GM23338 (cell line): ENCODE data around the gene NUTF2. TPM values are rescaled to one million over a fixed set of nuclear protein-coding genes. Genes with fewer than 3 reads are reported as not detected.
A peak's percentile ranks its signal among the peaks of the same experiment; 100 is the strongest.

Experiments used
- ATAC-seq: fragments of 200-7000 bp; cut with Tn5 transposase; 3 replicates; pipeline ENCODE4 v1.9.1; 2020
- DNase-seq: peaks from one replicate; pipeline ENCODE4 v3.0.0-alpha.2; 2015; ENCODE audit warnings: low spot score
- H2AFZ ChIP-seq: fragments of 200-600 bp; sonication (generic); 2 replicates; pipeline ENCODE4 v1.8.0; 2016; ENCODE audit warnings: antibody characterized with exemption, mild to moderate bottlenecking, moderate library complexity
- H3F3A ChIP-seq: fragments of 200-600 bp; sonication (generic); replicated peaks from 2 replicates; pipeline ENCODE4 v1.8.0; 2017; ENCODE audit warnings: antibody characterized with exemption, mixed run types, low read depth
- H3K27ac ChIP-seq: fragments of 200-600 bp; sonication (generic); 2 replicates; pipeline ENCODE4 v1.6.1; 2016; ENCODE audit warnings: low read depth
- H3K27me3 ChIP-seq: fragments of 200-600 bp; sonication (generic); 2 replicates; pipeline ENCODE4 v1.8.0; 2016; ENCODE audit warnings: mild to moderate bottlenecking, mixed run types, moderate library complexity; ENCODE audit not compliant: insufficient read depth
- H3K36me3 ChIP-seq: fragments of 200-600 bp; sonication (generic); 2 replicates; pipeline ENCODE4 v1.8.0; 2016; ENCODE audit warnings: mild to moderate bottlenecking; ENCODE audit not compliant: insufficient read depth
- H3K4me1 ChIP-seq: fragments of 200-600 bp; sonication (generic); 2 replicates; pipeline ENCODE4 v1.8.0; 2016; ENCODE audit warnings: mild to moderate bottlenecking, moderate library complexity; ENCODE audit not compliant: insufficient read depth
- H3K4me2 ChIP-seq: fragments of 200-600 bp; sonication (generic); 2 replicates; pipeline ENCODE4 v1.7.1; 2017; ENCODE audit warnings: mixed run types
- H3K4me3 ChIP-seq: fragments of 200-600 bp; sonication (generic); 2 replicates; pipeline ENCODE4 v1.6.1; 2016; ENCODE audit warnings: mixed run types
- H3K79me2 ChIP-seq: fragments of 200-600 bp; sonication (generic); replicated peaks from 2 replicates; pipeline ENCODE4 v1.8.0; 2017; ENCODE audit warnings: mild to moderate bottlenecking; ENCODE audit not compliant: insufficient read depth
- H3K9me2 ChIP-seq: fragments of 200-600 bp; sonication (generic); 2 replicates; pipeline ENCODE4 v1.8.0; 2017; ENCODE audit not compliant: insufficient read depth
- H4K20me1 ChIP-seq: fragments of 200-600 bp; sonication (generic); replicated peaks from 2 replicates; pipeline ENCODE4 v1.8.0; 2017; ENCODE audit warnings: mild to moderate bottlenecking; ENCODE audit not compliant: insufficient read depth
- H3K27ac Mint-ChIP-seq: 2 replicates; pipeline ENCODE4 v1.8.0; 2020; ENCODE audit warnings: inconsistent platforms, mild to moderate bottlenecking, moderate library complexity, mixed read lengths
- H3K27me3 Mint-ChIP-seq: 3 replicates; pipeline ENCODE4 v1.8.0; 2022; ENCODE audit warnings: low read depth, mild to moderate bottlenecking, moderate library complexity, mixed read lengths, inconsistent platforms; ENCODE audit not compliant: insufficient read depth, poor library complexity
- H3K36me3 Mint-ChIP-seq: 3 replicates; pipeline ENCODE4 v1.8.0; 2021; ENCODE audit warnings: low read depth, mild to moderate bottlenecking, inconsistent platforms, moderate library complexity, mixed read lengths
- H3K4me1 Mint-ChIP-seq: 3 replicates; pipeline ENCODE4 v1.8.0; 2020; ENCODE audit warnings: mild to moderate bottlenecking, inconsistent platforms, mixed read lengths
- H3K4me3 Mint-ChIP-seq: 3 replicates; pipeline ENCODE4 v1.8.0; 2021; ENCODE audit warnings: moderate library complexity, mild to moderate bottlenecking, inconsistent platforms, mixed read lengths
- H3K9me3 Mint-ChIP-seq: 3 replicates; pipeline ENCODE4 v1.8.0; 2020; ENCODE audit warnings: moderate library complexity, mild to moderate bottlenecking, inconsistent platforms, mixed read lengths
- CREB1 ChIP-seq: fragments of 250-450 bp; sonication (Bioruptor Pico); IDR thresholded peaks from 2 replicates; pipeline ENCODE4 v1.5.0; 2020; ENCODE audit warnings: low read depth, mild to moderate bottlenecking, moderate library complexity
- CTCF ChIP-seq, 2 experiments: fragments of 200-600 bp in 1 of 2; sonication (generic) in 1 of 2; conservative IDR thresholded peaks; 2 replicates each; pipeline versions ENCODE4 v1.5.1 to v1.6.1; 2016 to 2017; ENCODE audit warnings: antibody characterized with exemption in 2 of 2, low read depth in 2 of 2, mild to moderate bottlenecking in 2 of 2, moderate library complexity in 1 of 2
- ETS1 ChIP-seq: IDR thresholded peaks from 2 replicates; pipeline ENCODE4 v1.6.1; 2016; ENCODE audit warnings: antibody characterized with exemption
- EZH2 ChIP-seq: fragments of 200-600 bp; sonication (generic); IDR thresholded peaks from one replicate; pipeline ENCODE4 v1.8.0; 2017; ENCODE audit warnings: antibody characterized with exemption, mild to moderate bottlenecking, low read depth; ENCODE audit not compliant: unreplicated experiment
- EZH2phosphoT487 ChIP-seq: fragments of 200-600 bp; sonication (generic); IDR thresholded peaks from one replicate; pipeline ENCODE4 v1.8.1; 2018; ENCODE audit warnings: antibody characterized with exemption; ENCODE audit not compliant: unreplicated experiment
- JUNB ChIP-seq: IDR thresholded peaks from one replicate; pipeline ENCODE4 v1.6.1; 2016; ENCODE audit warnings: antibody characterized with exemption; ENCODE audit not compliant: unreplicated experiment
- NANOG ChIP-seq: IDR thresholded peaks from 2 replicates; pipeline ENCODE4 v1.6.1; 2016; ENCODE audit warnings: antibody characterized with exemption, borderline replicate concordance
- POLR2AphosphoS5 ChIP-seq: IDR thresholded peaks from 2 replicates; pipeline ENCODE4 v1.6.1; 2016; ENCODE audit warnings: antibody characterized with exemption, low read depth
- REST ChIP-seq: IDR thresholded peaks from one replicate; pipeline ENCODE4 v1.6.1; 2018; ENCODE audit warnings: antibody characterized with exemption; ENCODE audit not compliant: unreplicated experiment
- STAT1 ChIP-seq: IDR thresholded peaks from one replicate; pipeline ENCODE4 v1.6.1; 2016; ENCODE audit warnings: antibody characterized with exemption; ENCODE audit not compliant: unreplicated experiment
- ZNF114 ChIP-seq: fragments of 250-450 bp; sonication (Bioruptor Pico); IDR thresholded peaks from 2 replicates; pipeline ENCODE4 v1.5.0; 2020; ENCODE audit warnings: mild to moderate bottlenecking, moderate library complexity
- ZNF462 ChIP-seq: fragments of 250-450 bp; sonication (Bioruptor Pico); IDR thresholded peaks from 2 replicates; pipeline ENCODE4 v1.5.0; 2020; ENCODE audit warnings: mild to moderate bottlenecking, moderate library complexity
- polyA plus RNA-seq: library from polyadenylated mRNA; unstranded; fragments of >200 nt; fragmentation: Nextera tagmentation; extraction: Ambion mirVana; gene quantifications from 2 replicates; pipeline ENCODE4 v1.2.1, GENCODE V29; 2016
- total RNA-seq: library from RNA; depleted of rRNA; stranded (reverse); fragments of >200 nt; shearing (Covaris generic); gene quantifications from 2 replicates; pipeline ENCODE4 v1.2.3, GENCODE V29; 2014

The NUTF2 gene
- total and polyA plus RNA-seq, 2 experiments from 2014 or later, result 321 to 391 TPM

- TF ChIP-seq ZNF462 (CRISPR knock-in tag) (no peak), POLR2AphosphoS5 (peak; percentile 94)
Measured at GRCh38 chr16:67833415-67834241, 13.1 kb upstream of the NUTF2 start (continued).

- no peak for DNase-seq
- peaks cover 20% of the 10 kb centered on the region for H3K36me3 Mint-ChIP-seq
- peak overlapping the region; percentile 84 for H3K4me3 Mint-ChIP-seq
- Histone ChIP-seq H3K27me3 (no peaks in the 10 kb centered on the region), H3K9me2 (no peaks in the 10 kb centered on the region), H4K20me1 (0 out of 2 replicates have a peak, but pooled peaks cover 3% of the 10 kb centered on the region), H3K79me2 (no peaks in the 10 kb centered on the region; the same call in 1 of the 2 replicates), H3K4me3 (peak overlapping the region; percentile 92), H3K4me1 (0 out of 2 replicates have a peak, but pooled peaks cover 3% of the 10 kb centered on the region), H2AFZ (peak overlapping the region; percentile 28), H3K36me3 (no peaks in the 10 kb centered on the region), H3K27ac (no peak overlapping the region), H3F3A (no peaks in the 10 kb centered on the region), H3K4me2 (peak overlapping the region; percentile 99)
- H3K4me1 Mint-ChIP-seq, result peaks cover 10% of the 10 kb centered on the region
- H3K27ac Mint-ChIP-seq, result no peak overlapping the region
- H3K27me3 Mint-ChIP-seq, result peaks cover 11% of the 10 kb centered on the region
- no peak for ATAC-seq
- H3K9me3 Mint-ChIP-seq, result no peaks in the 10 kb centered on the region
- TF ChIP-seq CREB1 (CRISPR knock-in tag) (no peak), EZH2 (no peak), ZNF114 (no peak), NANOG (no peak), CTCF (conservative IDR thresholded peaks at IDR 0.05; ENCODE audit: low read depth in 2 of 2) (no peak), JUNB (no peak), EZH2phosphoT487 (no peak), POLR2AphosphoS5 (no peak), STAT1 (no peak), REST (no peak), ETS1 (no peak)
Measured at GRCh38 chr16:67834242-67834614, 12.5 kb upstream of the NUTF2 start.
